Middle frontal gyrus (tissue), 1 donor: ENCODE measurements around the gene OR13G1.
"Not testable (repeated sequence)": the region's sequence is repeated elsewhere in the genome, so short reads cannot be mapped to it uniquely, and the experiment has no call there.

Source experiments
- DNase-seq: peaks from one replicate; pipeline ENCODE4 v3.0.0-alpha.2; 2015; ENCODE audit warnings: low spot score; ENCODE audit errors: extremely low spot score

OR13G1 gene, protein sequence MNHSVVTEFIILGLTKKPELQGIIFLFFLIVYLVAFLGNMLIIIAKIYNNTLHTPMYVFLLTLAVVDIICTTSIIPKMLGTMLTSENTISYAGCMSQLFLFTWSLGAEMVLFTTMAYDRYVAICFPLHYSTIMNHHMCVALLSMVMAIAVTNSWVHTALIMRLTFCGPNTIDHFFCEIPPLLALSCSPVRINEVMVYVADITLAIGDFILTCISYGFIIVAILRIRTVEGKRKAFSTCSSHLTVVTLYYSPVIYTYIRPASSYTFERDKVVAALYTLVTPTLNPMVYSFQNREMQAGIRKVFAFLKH

DNA sequence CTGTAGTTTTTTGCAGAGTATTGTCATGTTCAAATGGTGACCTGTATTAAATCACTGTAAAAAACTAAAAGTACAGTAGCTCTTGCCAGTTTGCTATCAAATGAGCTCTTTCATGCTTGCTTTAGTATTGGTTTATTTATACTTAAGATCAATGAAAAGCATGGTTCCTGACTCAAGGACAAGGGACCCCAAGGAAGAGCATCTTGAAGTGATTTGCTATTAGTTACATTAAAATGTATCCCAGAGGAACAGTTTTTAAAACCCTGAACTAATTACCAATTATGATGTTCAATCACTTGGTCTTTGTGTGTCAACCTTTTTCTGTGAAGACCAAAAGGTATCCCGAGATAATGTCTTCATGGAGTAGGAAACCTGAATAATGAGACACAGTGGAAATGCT is at the start of gene OR13G1:
Gene OR13G1 (minus strand): TSS at position 101 of the 400 bp plus-strand sequence. CDS start 6,698 bp downstream, outside the sequence.
- DNase-seq: no peak

DNA sequence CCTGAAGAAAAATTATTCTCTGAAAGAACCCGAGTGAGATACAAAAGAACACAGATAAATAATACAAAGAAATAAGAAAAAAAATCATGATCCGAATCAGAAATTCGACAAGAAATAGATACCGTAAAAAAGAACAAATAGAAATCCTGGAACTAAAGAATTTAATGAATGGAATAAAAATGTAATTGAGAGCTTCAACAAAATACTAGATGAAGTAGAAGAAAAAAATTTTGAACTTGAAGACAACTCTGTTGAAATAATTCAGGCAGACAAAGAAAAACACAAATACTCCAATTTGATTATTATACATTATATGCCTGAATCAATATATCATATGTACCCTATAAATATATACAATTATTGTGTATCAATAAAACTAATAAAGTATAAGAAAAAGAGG is 41.7 kb upstream of the OR13G1 start:
- no peak for DNase-seq

- no peak for DNase-seq
Measured at GRCh38 chr1:247716546-247716945, 37.0 kb upstream of the OR13G1 start, which contains the start of gene OR6F1. Gene OR6F1 (minus strand): TSS chr1:247716646. CDS start chr1:247712755, 3,891 bp downstream.

- no peak for DNase-seq
Measured at GRCh38 chr1:247713753-247714152, 34.2 kb upstream of the OR13G1 start.

- not testable (repeated sequence) for DNase-seq
Measured at GRCh38 chr1:247710681-247711080, 31.1 kb upstream of the OR13G1 start.

DNA sequence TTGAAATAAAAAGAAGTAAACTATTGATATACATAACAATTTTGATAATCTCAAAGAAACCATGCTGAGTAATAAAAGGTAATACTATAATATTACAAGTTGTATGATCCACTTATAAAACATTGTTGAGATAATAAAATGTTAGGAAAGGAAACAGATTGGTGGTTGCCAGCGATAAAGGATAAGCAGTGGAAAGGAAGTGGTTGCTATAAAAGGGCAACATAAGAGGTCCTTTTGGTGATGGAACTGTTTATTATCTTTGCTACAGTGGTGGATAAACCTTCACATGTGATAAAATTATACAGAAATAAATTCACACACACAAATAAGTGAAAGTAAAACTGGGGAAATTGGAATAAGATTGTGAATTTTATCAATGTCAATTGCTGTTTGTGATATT is 21.8 kb upstream of the OR13G1 start:
- DNase-seq: no peak

DNA sequence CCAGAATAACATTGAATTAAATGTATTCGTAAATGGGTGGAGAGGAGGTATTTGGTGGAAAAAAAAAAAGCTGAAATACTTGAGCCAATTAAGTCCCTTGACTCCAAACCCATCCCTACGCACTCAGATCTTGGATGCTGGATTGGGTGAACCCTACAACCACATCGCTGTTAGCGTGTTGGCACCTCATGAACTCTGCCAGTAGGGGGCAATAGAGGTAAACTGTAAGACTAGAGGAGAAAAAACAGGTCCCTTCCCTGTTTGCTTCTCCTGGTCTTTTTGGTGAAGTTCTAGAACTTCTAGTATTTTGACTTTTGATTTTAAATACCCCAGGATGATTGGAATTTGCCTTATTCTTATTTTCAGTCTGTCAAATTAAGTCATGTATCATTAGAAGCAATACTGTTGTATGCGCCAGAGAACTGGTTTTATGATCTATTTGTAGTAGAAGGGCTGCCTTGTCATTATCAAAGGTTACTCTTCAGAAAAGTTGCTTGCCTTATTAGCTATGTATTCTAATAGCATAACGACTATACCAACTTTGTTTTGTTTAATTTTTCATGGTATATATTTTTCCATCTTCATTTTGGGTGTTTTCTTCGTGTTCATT is 1.9 kb upstream of the OR13G1 start:
- no peak for DNase-seq

GRCh38 chr1:247680171-247680570 is 632 bp upstream of the OR13G1 start:
- no peak for DNase-seq

GRCh38 chr1:247669225-247669624 is 10.3 kb downstream of the OR13G1 start:
- no peak for DNase-seq

- no peak for DNase-seq
Measured at GRCh38 chr1:247656221-247656875, 23.2 kb downstream of the OR13G1 start.

GRCh38 chr1:247653040-247653439 is 26.5 kb downstream of the OR13G1 start:
- DNase-seq: no peak

DNA sequence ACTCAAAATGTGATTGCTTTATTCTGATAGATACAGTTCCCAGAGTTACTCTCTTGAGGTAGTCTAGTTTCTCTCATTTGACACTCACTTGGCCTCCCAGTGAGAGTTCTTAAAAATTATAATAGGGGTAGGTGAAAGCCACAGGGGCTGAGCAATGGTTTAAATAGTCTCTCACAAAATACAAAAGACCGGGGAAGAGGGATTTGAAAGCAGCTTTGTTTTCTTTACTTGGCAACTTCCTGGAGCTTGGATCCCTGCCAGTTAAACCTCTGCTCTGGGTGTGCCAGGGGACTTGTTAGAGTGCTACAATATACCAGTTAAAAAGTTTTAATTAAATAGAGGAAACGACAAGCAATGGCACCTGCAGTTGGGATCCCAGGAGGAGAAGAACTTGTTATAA is 31.7 kb downstream of the OR13G1 start:
- no peak for DNase-seq

DNA sequence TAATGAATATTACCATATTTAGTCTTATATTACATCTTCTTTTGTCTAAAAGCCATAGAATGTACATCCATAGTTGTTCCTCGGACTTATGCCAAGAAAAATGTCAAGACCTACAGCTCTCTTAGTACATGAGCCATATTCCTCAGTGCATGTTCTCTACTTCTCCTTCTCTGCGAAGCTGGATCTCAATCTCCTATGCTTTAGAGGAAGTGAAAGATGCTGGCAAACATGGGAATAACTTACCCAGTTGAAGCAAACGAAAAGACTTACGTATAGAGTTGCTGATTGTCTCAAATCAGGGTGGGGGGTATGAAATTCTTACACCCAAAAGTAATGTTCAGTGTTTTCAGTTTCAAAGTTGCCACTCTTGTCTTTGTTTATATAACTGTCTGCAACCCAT is 32.7 kb downstream of the OR13G1 start:
- DNase-seq: no peak

DNA sequence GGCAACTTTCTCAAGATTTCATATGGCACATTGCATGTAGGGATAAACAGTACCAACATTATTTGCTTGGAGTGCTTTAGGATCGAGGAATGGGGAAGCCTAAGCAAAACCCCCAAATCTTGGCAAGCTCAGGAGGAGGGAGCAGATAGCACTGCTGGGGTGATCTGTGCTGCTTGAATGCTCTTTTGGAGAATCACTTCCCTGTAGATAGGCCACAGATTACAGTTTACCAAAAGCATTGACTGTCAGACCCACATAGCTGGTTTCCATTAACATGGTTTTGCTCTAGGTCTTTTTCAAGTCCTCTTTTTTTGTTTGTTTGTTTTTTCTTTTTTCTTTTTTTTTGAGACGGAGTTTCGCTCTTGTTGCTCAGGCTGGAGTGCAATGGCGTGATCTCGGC is 36.8 kb downstream of the OR13G1 start:
- DNase-seq: no peak

DNA sequence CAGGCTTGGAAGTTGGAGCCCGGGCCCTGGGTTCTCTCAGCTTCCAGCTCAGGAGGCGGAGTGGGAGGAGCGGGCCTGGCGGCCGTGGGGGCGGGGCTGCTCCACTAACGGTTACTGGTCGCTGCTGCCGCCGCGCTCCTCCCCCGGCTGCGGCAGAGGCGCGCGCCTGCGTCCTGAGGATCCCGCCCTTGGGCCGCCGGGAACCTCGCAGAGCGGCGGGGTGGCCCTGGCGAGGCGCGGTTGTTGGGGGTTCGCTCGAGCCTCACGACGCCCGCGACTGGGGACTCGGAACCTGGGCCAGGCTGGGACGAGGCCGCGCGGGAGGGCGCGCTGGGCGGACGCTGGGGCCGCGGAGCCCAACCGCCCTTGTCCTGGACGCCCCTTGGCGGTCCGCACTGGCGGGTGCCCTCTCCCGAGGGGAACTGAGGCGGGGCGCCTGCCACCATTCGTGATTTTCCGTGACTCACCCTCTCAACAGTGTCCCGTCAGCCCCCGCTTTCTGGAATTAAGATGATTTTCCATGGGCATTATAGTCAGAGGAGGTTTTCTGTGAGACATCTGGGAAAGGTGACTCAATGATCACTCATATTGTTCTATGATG is 40.1 kb downstream of the OR13G1 start:
- no peak for DNase-seq

GRCh38 chr1:247638781-247639180 is 40.8 kb downstream of the OR13G1 start:
- DNase-seq: no peak

- no peak for DNase-seq
Measured at GRCh38 chr1:247638011-247638410, 41.5 kb downstream of the OR13G1 start.

DNA sequence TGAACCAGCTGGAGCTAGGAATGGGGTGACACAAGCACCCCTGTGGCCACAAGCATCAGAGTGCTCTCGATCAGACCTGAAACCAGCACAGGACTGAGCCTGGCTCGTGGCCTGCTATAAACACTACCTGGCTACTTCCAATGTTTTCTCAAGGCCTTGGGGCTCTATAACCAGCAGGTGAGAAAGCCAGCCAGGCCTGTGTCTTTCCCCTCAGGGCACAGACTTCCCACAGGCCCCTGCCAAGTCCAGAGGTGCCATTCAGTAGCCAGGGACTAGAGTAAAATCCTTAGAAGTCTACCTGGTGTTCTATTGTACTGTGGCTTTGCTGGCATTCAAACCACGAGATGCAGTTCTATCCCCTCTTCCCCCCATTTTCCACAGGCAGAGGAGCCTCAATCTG is 51.6 kb downstream of the OR13G1 start:
- no peak for DNase-seq
